HG03108 (cell line): Measurements from ENCODE around the gene NUDT16.

ENCODE experiments used
- ATAC-seq: cut with Tn5 transposase; IDR thresholded peaks from one replicate; pipeline ENCODE4 v1.9.1; 2021; ENCODE audit warnings: moderate library complexity; ENCODE audit not compliant: unreplicated experiment

NUDT16 gene

DNA sequence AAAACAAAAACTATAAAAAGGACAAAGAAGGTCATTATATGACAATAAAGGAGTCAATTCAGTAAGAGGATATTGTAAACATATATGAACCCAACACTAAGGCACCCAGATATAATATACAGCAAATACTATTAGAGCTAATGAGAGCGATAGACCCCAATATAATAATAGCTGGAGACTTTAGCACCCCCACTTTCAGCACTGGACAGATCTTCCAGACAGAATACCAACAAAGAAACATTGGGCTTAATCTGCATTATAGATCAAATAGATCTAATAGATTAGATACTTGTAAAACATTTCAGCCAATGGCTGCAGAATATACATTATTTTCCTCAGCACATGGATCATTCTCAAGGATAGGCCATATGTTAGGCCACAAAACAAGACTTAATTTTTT is 53.4 kb downstream of the NUDT16 start:
- no peak for ATAC-seq
